K562 (cell line): Measurements from ENCODE around the gene ARHGEF7. TPM values are rescaled to one million over a fixed set of nuclear protein-coding genes. Genes with fewer than 3 reads are reported as not detected.

ENCODE experiments used
- CEBPZ ChIP-seq: fragments of 150-350 bp; IDR thresholded peaks from 2 replicates; pipeline ENCODE4 v1.6.1; 2014; ENCODE audit warnings: low read depth, mild to moderate bottlenecking, low read length, borderline replicate concordance
- MLLT1 ChIP-seq, 2 experiments: fragments of 450-650 bp; IDR thresholded peaks; 2 replicates each; pipeline ENCODE4 v1.6.1; 2016
- NCOA2 ChIP-seq, 2 experiments: fragments of 450-650 bp; IDR thresholded peaks; 2 replicates each; pipeline ENCODE4 v1.6.1; 2018; ENCODE audit warnings: mild to moderate bottlenecking in 2 of 2, moderate library complexity in 1 of 2; ENCODE audit not compliant: partially characterized antibody in 2 of 2
- TEAD2 ChIP-seq: fragments of 450-650 bp; IDR thresholded peaks from 2 replicates; pipeline ENCODE4 v1.6.1; 2016; ENCODE audit warnings: missing genetic modification characterization, control low read depth, missing compliant biosample characterization
- TRIM25 ChIP-seq: fragments of 450-650 bp; IDR thresholded peaks from 2 replicates; pipeline ENCODE4 v1.7.0; 2016; ENCODE audit warnings: borderline replicate concordance
- TSC22D4 ChIP-seq: fragments of 450-650 bp; IDR thresholded peaks from 2 replicates; pipeline ENCODE4 v1.6.1; 2016; ENCODE audit warnings: missing genetic modification characterization, missing biosample characterization, control low read depth
- ZBTB8A ChIP-seq: fragments of 450-650 bp; IDR thresholded peaks from 2 replicates; pipeline ENCODE4 v1.6.1; 2018; ENCODE audit warnings: mild to moderate bottlenecking, moderate library complexity; ENCODE audit not compliant: partially characterized antibody
- ZNF583 ChIP-seq: fragments of 250-450 bp; sonication (Bioruptor Pico); IDR thresholded peaks from 2 replicates; pipeline ENCODE4 v1.4.0; 2020
- ZNF830 ChIP-seq: fragments of 250-450 bp; sonication (Bioruptor Pico); IDR thresholded peaks from 2 replicates; pipeline ENCODE4 v1.5.0; 2021; ENCODE audit warnings: mild to moderate bottlenecking
- polyA plus RNA-seq, 8 experiments: library from polyadenylated mRNA; depleted of rRNA in 4 of 8; stranded (reverse) in 5 of 8; unstranded in 3 of 8; fragments of >200 nt; fragmentation: Nextera tagmentation in 2 of 8; fragmentation: Illumina TruSeq in 1 of 8; extraction: Ambion mirVana in 2 of 8; extraction: Trizol in 1 of 8; gene quantifications; 2 replicates each; pipeline versions ENCODE4 v1.2.1 to v1.2.3, GENCODE V29; 2011 to 2014; ENCODE audit warnings: inconsistent platforms in 1 of 8, missing spikeins in 1 of 8
- total RNA-seq, 7 experiments: library from RNA; depleted of rRNA in 6 of 7; stranded (reverse); fragments of >200 nt in 6 of 7; fragmentation: Illumina TruSeq in 2 of 7; extraction: Trizol in 2 of 7; gene quantifications; 2 replicates each; pipeline versions ENCODE4 v1.2.1 to v1.2.3, GENCODE V29; 2011 to 2021; ENCODE audit warnings: low replicate concordance in 1 of 7

ARHGEF7 gene
- total and polyA plus RNA-seq, 9 of the 15 experiments (the other 6 are each of a cell fraction or from before 2014, with no cell fraction given), result 2.1 to 26.8 (median 17.5) TPM

GRCh38 chr13:111269508-111269907 lies 154.4 kb downstream of the ARHGEF7 start (continued):
- TF ChIP-seq CEBPZ (no peak), ZNF830 (CRISPR knock-in tag) (no peak), NCOA2 (IDR thresholded peaks at IDR 0.05; ENCODE audit: partially characterized antibody in 2 of 2) (no peak), MLLT1 (IDR thresholded peaks at IDR 0.05) (no peak), ZBTB8A (no peak), ZNF583 (CRISPR knock-in tag) (no peak), TRIM25 (no peak), TSC22D4 (tag) (no peak), TEAD2 (tag) (no peak)
- TF ChIP-seq, all 486 proteins: peak for 0
